ENCODE measurements around the gene RNF20. TPM values are rescaled to one million over a fixed set of nuclear protein-coding genes. Genes with fewer than 3 reads are reported as not detected.

The RNF20 gene, protein sequence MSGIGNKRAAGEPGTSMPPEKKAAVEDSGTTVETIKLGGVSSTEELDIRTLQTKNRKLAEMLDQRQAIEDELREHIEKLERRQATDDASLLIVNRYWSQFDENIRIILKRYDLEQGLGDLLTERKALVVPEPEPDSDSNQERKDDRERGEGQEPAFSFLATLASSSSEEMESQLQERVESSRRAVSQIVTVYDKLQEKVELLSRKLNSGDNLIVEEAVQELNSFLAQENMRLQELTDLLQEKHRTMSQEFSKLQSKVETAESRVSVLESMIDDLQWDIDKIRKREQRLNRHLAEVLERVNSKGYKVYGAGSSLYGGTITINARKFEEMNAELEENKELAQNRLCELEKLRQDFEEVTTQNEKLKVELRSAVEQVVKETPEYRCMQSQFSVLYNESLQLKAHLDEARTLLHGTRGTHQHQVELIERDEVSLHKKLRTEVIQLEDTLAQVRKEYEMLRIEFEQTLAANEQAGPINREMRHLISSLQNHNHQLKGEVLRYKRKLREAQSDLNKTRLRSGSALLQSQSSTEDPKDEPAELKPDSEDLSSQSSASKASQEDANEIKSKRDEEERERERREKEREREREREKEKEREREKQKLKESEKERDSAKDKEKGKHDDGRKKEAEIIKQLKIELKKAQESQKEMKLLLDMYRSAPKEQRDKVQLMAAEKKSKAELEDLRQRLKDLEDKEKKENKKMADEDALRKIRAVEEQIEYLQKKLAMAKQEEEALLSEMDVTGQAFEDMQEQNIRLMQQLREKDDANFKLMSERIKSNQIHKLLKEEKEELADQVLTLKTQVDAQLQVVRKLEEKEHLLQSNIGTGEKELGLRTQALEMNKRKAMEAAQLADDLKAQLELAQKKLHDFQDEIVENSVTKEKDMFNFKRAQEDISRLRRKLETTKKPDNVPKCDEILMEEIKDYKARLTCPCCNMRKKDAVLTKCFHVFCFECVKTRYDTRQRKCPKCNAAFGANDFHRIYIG
- total RNA-seq (2022; extraction: Qiagen RNA extraction; ENCODE audit: low read depth) = 21.1 to 26.5 TPM (median 26.0 TPM) in 5 replicates

GRCh38 chr9:101533334-101534204, at the start of gene RNF20:
Gene RNF20, plus strand, starts transcription at chr9:101533853. Its CDS starts 1,571 bp downstream, at chr9:101535424.

GRCh38 chr9:101594796-101595195, 61.1 kb downstream of the RNF20 start, which contains the start of gene PPP3R2:
Gene PPP3R2, minus strand, starts transcription at chr9:101594969. Its CDS starts 48 bp downstream, at chr9:101594921.

Other genes with a start within 250 kb of the RNF20 start
- gene BAAT, start 148.8 kb upstream of the RNF20 start, total RNA-seq (2022; extraction: Qiagen RNA extraction; ENCODE audit: low read depth) = 0.40 to 0.67 TPM (median 0.57 TPM) in 5 replicates
- 14.2 to 16.8 TPM (median 15.9 TPM) in 5 replicates for gene MRPL50, start 135.2 kb upstream of the RNF20 start, total RNA-seq (2022; extraction: Qiagen RNA extraction; ENCODE audit: low read depth)
- gene ZNF189, start 135.0 kb upstream of the RNF20 start, total RNA-seq (2022; extraction: Qiagen RNA extraction; ENCODE audit: low read depth) = 6.2 to 9.0 TPM (median 7.4 TPM) in 5 replicates
- not detected in 5 replicates for gene ALDOB, start 98.1 kb upstream of the RNF20 start, total RNA-seq (2022; extraction: Qiagen RNA extraction; ENCODE audit: low read depth)
- not detected in 5 replicates for gene PPP3R2, start 61.1 kb downstream of the RNF20 start, total RNA-seq (2022; extraction: Qiagen RNA extraction; ENCODE audit: low read depth)
- gene GRIN3A, start 204.8 kb downstream of the RNF20 start, total RNA-seq (2022; extraction: Qiagen RNA extraction; ENCODE audit: low read depth) = not detected in 5 replicates